22Rv1 (cell line): Measurements from ENCODE around the gene NF1.

Experiments used
- H3K27ac ChIP-seq: fragments of 450-650 bp; 2 replicates; pipeline ENCODE4 v1.5.1; 2017
- CTCF ChIP-seq: fragments of 450-650 bp; IDR thresholded peaks from 2 replicates; pipeline ENCODE4 v1.5.1; 2017; ENCODE audit warnings: mild to moderate bottlenecking
- ZFX ChIP-seq: fragments of 450-650 bp; IDR thresholded peaks from 2 replicates; pipeline ENCODE4 v1.6.1; 2017; ENCODE audit warnings: antibody characterized with exemption, borderline replicate concordance

Gene NF1

GRCh38 chr17:31392002-31392855 is 297.5 kb downstream of the NF1 start:
- H3K27ac ChIP-seq, result no peak overlapping the region
- TF ChIP-seq ZFX (no peak), CTCF (no peak)

DNA sequence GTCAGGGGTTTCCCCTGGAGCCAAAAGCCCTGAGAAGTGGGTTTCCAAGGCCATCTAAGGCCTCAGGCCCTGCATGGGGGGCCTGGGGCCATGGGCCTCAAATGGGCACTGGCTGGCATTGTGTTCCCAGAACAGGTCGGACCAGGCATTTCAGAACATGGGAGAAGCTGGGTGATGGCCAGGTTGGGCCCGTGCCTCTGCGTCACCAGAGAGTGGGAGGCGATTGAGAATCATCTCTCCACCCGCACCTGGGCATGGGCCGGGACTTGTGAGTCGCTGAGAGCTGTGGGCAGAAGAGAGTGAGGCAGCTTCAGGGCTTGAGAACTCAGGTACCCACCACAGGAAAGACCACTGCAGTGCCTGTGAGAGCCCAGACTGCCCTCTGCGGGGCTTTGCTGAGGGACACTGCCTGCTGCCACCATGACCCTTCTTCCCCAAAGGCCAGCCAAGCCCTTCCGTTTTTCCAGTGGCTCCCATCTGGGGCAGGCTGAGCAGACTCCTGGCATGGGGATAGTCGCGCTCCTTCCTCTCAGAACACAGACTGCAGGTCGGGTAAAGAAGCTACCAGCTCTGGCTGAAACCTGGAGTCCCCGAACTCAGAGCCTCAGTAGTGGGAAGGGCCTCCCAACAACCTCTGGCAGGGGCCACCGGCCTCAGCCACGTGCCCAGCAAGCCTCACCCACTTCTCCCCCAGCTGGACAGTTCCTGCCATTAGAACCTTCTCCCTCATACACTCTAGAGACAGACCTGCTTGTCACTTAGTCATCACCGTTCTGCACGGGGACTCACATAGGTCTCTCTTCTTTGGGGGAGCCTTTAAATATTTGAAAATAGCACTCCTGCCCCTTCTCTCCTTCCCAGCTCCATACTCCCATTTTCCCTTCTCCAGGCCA is 298.3 kb downstream of the NF1 start:
- H3K27ac ChIP-seq, result no peak overlapping the region
- TF ChIP-seq ZFX, result no peak
- no peak for TF ChIP-seq CTCF

- TF ChIP-seq CTCF, result no peak
- TF ChIP-seq ZFX, result no peak
- no peak overlapping the region for H3K27ac ChIP-seq
Measured at GRCh38 chr17:31393749-31394146, 299.0 kb downstream of the NF1 start.

DNA sequence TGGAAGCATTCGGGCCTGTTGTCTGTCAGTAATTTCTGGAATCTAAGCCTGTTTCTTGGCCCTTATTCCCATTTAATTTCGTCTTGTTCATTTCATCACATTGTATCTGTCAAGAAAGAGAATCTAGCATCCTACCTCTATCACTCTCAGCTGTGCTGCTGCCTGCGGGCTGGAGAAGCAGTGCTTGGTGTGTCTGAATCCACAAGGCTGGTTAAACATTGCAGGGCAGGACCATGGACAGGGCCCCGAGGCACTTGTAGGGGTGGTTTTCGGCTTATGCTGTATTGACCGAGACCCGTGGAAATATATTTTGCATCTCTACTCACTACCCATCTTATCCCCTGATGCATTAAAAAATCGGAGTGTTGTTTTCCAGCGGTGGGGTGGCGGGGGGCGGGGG is 299.8 kb downstream of the NF1 start:
- H3K27ac ChIP-seq, result no peak overlapping the region

DNA sequence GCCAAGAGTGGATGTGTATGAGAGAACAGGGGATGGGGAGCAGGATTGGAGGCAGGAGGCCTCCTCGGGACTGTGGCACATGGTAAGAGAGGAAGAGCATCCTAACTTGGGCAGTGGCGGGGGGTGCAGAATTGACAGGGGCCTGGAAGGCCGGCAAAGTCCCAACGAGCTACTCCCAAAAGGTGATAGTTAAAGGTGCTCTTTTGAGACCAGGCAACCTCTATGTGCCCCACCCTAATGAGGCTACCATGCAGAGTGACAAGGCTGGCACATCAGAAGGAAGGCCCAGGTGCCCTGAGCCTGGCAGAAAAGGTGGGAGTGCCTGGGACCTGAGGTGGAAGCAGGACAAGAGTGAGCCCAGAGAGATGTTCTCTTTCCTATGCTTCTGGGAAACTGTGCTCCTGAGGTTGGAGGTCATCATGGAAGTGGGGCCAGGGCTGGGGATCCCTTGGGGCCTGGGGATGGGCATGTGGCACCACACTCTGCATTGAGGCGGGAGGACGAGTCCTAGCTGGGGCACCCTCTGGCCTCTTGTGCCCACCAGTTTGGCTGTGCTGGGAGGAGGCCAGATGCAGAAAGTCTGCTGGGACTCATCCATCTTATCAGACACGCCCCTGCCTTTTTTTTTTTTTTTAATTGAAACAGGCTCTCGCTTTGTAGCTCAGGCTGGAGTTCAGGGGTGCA is 302.6 kb downstream of the NF1 start:
- TF ChIP-seq ZFX, result no peak
- TF ChIP-seq CTCF, result no peak
- H3K27ac ChIP-seq, result no peak overlapping the region

More for the DNA sequence above, 299.8 kb downstream of the NF1 start:
- no peak for TF ChIP-seq CTCF
- no peak for TF ChIP-seq ZFX

GRCh38 chr17:31398381-31399311 is 303.9 kb downstream of the NF1 start:
- H3K27ac ChIP-seq, result no peak overlapping the region
- TF ChIP-seq CTCF, result no peak
- no peak for TF ChIP-seq ZFX
